B cell (primary cell): Measurements from ENCODE around the gene SYN1. TPM values are rescaled to one million over a fixed set of nuclear protein-coding genes. Genes with fewer than 3 reads are reported as not detected.

Experiments used
- ATAC-seq: fragments of 200-7000 bp; cut with Tn5 transposase; one replicate; pipeline ENCODE4 v1.10.0; 2021; ENCODE audit warnings: low read depth, mild to moderate bottlenecking, moderate number of reproducible peaks, moderate library complexity
- CTCF ChIA-PET: fragments of 350-600 bp; sonication (Branson Sonifier 250); formaldehyde crosslinking; loops from one replicate; lab custom pipeline; 2021; ENCODE audit warnings: antibody characterized with exemption, inconsistent platforms; lab: Charles Lee
- POLR2A ChIA-PET: fragments of 350-600 bp; sonication (Branson Sonifier 250); formaldehyde crosslinking; loops from one replicate; lab custom pipeline; 2021; ENCODE audit warnings: antibody characterized with exemption; lab: Charles Lee
- DNase-seq: peaks from one replicate; pipeline ENCODE4 v3.0.0; 2013
- H2AFZ ChIP-seq: 2 replicates; pipeline ENCODE4 v1.6.1; 2012; ENCODE audit warnings: mild to moderate bottlenecking, low read depth, low read length; ENCODE audit not compliant: insufficient read depth, poor library complexity, severe bottlenecking
- H3K27ac ChIP-seq, 2 donors: 1 replicate in 1 of 2; 2 replicates in 1 of 2; pipeline ENCODE4 v1.5.1; 2012 to 2013; ENCODE audit warnings: low read length in 2 of 2, mild to moderate bottlenecking in 2 of 2, moderate library complexity in 1 of 2
- H3K27me3 ChIP-seq, 4 experiments: fragments of 200-600 bp in 1 of 4; sonication (generic) in 1 of 4; replicated peaks in 1 of 4; 1 replicate in 2 of 4; 2 replicates in 2 of 4; pipeline versions ENCODE4 v1.6.1 to v1.7.0; 2013 to 2016; ENCODE audit warnings: low read length in 3 of 4, mild to moderate bottlenecking in 2 of 4, mixed read lengths in 1 of 4, moderate library complexity in 1 of 4; ENCODE audit not compliant: insufficient read depth in 4 of 4, control insufficient read depth in 3 of 4; ENCODE audit errors: control extremely low read depth in 1 of 4
- H3K36me3 ChIP-seq, 2 experiments: replicated peaks in 1 of 2; 1 replicate in 1 of 2; 2 replicates in 1 of 2; pipeline versions ENCODE4 v1.6.1 to v1.7.1; 2013; ENCODE audit warnings: low read length in 1 of 2; ENCODE audit not compliant: insufficient read depth in 2 of 2, control insufficient read depth in 1 of 2; ENCODE audit errors: control extremely low read depth in 1 of 2, extremely low read depth in 1 of 2
- H3K4me1 ChIP-seq, 2 donors: fragments of 200-600 bp in 1 of 2; sonication (generic) in 1 of 2; 1 replicate in 1 of 2; 2 replicates in 1 of 2; pipeline versions ENCODE4 v1.5.1 to v1.6.1; 2013 to 2017; ENCODE audit warnings: low read length in 2 of 2; ENCODE audit not compliant: control insufficient read depth in 2 of 2, insufficient read depth in 2 of 2
- H3K4me2 ChIP-seq: replicated peaks from 2 replicates; pipeline ENCODE3; 2012; ENCODE audit warnings: mild to moderate bottlenecking, low read depth, low read length; ENCODE audit not compliant: poor library complexity, severe bottlenecking
- H3K4me3 ChIP-seq, 5 experiments: fragments of 200-600 bp in 1 of 5; sonication (generic) in 1 of 5; 1 replicate in 3 of 5; 2 replicates in 2 of 5; pipeline versions ENCODE4 v1.5.1 to v1.7.0; 2011 to 2016; ENCODE audit warnings: low read length in 4 of 5, mild to moderate bottlenecking in 4 of 5, low read depth in 2 of 5, control low read depth in 1 of 5, moderate library complexity in 1 of 5; ENCODE audit not compliant: insufficient read depth in 1 of 5; ENCODE audit errors: control extremely low read depth in 1 of 5, extremely low read depth in 1 of 5
- H3K79me2 ChIP-seq: fragments of 200-600 bp; sonication (generic); one replicate; pipeline ENCODE4 v1.6.0; 2016; ENCODE audit warnings: low read length; ENCODE audit not compliant: control insufficient read depth, insufficient read depth
- H3K9ac ChIP-seq: fragments of 200-600 bp; sonication (generic); 2 replicates; pipeline ENCODE4 v1.6.1; 2017; ENCODE audit warnings: mild to moderate bottlenecking, low read length, moderate library complexity
- H3K9me3 ChIP-seq, 3 donors: one replicate each; pipeline versions ENCODE4 v1.6.1 to v1.7.1; 2013; ENCODE audit warnings: low read length in 2 of 3; ENCODE audit not compliant: control insufficient read depth in 2 of 3, insufficient read depth in 1 of 3; ENCODE audit errors: control extremely low read depth in 1 of 3
- H4K20me1 ChIP-seq: 2 replicates; pipeline ENCODE4 v1.6.0; 2012; ENCODE audit warnings: mild to moderate bottlenecking, low read length; ENCODE audit not compliant: insufficient read depth, control insufficient read depth, poor library complexity, severe bottlenecking
- H3K27ac Mint-ChIP-seq: one replicate; pipeline ENCODE4 v1.8.0; 2021; ENCODE audit warnings: mixed read lengths
- H3K27me3 Mint-ChIP-seq: one replicate; pipeline ENCODE4 v1.8.0; 2021; ENCODE audit warnings: mixed read lengths
- H3K4me1 Mint-ChIP-seq: one replicate; pipeline ENCODE4 v1.8.0; 2021; ENCODE audit warnings: mixed read lengths
- H3K4me3 Mint-ChIP-seq: one replicate; pipeline ENCODE4 v1.8.0; 2021; ENCODE audit warnings: mixed read lengths
- H3K9me3 Mint-ChIP-seq: one replicate; pipeline ENCODE4 v1.8.0; 2022; ENCODE audit warnings: mixed read lengths; ENCODE audit not compliant: insufficient read depth
- EZH2 ChIP-seq: IDR thresholded peaks from 2 replicates; pipeline ENCODE4 v1.6.1; 2012; ENCODE audit warnings: borderline replicate concordance, low read depth, mild to moderate bottlenecking, moderate library complexity, low read length; ENCODE audit not compliant: insufficient read depth, poor library complexity, severe bottlenecking
- WGBS: methylation state at CpG from one replicate; pipeline ENCODE4 v1.1.5; 2013; ENCODE audit warnings: missing lambda C conversion rate; ENCODE audit not compliant: insufficient coverage; 5-methylcytosine and 5-hydroxymethylcytosine counted together
- intact Hi-C: fragments of 100-400 bp; cut with micrococcal nuclease; formaldehyde crosslinking; loops from one replicate; pipeline ENCODE4 v1.10.0; 2022
- polyA plus RNA-seq: library from polyadenylated mRNA; depleted of rRNA; stranded (reverse); fragments of >200 nt; gene quantifications from 2 replicates; pipeline ENCODE4 v1.2.3, GENCODE V29; 2012
- total RNA-seq, 2 donors: library from RNA; stranded (reverse); fragments of 120-200 nt in 1 of 2; gene quantifications; 1 replicate in 1 of 2; 2 replicates in 1 of 2; pipeline versions ENCODE4 v1.2.3 to v1.2.4, GENCODE V29; 2013 to 2022
- TF ChIP-seq, protein P1 (sequence below): fragments of 200-600 bp; IDR thresholded peaks from one replicate; pipeline ENCODE4 v1.8.0; 2022; ENCODE audit warnings: antibody characterized with exemption, mild to moderate bottlenecking

Gene SYN1
- total and polyA plus RNA-seq, 2 donors (not counting 1 experiment from before 2014, with no cell fraction given), result not detected

DNA sequence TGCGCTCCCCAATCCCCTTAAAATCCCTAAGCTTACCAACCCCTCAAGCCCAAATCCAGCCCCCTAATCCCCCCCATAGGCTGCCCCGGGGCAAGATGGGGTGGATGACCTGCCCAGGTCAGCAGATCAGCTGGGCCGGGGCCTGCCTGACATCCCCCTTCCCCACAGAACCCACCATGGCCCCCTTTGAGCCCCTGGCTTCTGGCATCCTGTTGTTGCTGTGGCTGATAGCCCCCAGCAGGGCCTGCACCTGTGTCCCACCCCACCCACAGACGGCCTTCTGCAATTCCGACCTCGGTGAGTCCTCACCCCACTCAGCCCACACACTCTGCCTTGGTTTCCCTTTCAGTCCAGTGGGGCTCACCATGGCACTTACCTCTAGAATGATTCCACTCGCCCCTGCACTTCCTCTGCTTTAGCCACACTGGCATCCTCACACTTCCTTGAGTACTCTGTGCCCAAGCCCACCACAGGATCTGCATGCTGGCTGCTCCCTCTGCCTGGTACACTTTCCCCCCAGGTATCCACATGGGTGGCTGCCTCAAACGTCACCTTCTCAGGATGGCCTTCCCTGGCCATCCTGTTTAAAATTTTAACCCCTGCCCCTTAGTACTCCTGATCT is 36.3 kb downstream of the SYN1 start:
- H3K4me1 Mint-ChIP-seq, result peaks cover 12% of the 10 kb centered on the region
- ChIA-PET POLR2A (interaction anchor here (0.6 to 0.7 kb wide), 2 partner anchors 12 to 348 kb away, joined by 3 read pairs; no protein-coding TSS in a partner anchor), CTCF (no interaction called here)
- H3K27me3 ChIP-seq, result no peaks in the 10 kb centered on the region
- H3K4me3 Mint-ChIP-seq, result no peak overlapping the region
- whole genome bisulfite sequencing, result 32% methylated on average over 6 of the region's 8 CpGs
- no peak for ATAC-seq
- no peak overlapping the region for H3K27ac ChIP-seq
- no peak for TF ChIP-seq EZH2
- TF ChIP-seq, protein P1, sequence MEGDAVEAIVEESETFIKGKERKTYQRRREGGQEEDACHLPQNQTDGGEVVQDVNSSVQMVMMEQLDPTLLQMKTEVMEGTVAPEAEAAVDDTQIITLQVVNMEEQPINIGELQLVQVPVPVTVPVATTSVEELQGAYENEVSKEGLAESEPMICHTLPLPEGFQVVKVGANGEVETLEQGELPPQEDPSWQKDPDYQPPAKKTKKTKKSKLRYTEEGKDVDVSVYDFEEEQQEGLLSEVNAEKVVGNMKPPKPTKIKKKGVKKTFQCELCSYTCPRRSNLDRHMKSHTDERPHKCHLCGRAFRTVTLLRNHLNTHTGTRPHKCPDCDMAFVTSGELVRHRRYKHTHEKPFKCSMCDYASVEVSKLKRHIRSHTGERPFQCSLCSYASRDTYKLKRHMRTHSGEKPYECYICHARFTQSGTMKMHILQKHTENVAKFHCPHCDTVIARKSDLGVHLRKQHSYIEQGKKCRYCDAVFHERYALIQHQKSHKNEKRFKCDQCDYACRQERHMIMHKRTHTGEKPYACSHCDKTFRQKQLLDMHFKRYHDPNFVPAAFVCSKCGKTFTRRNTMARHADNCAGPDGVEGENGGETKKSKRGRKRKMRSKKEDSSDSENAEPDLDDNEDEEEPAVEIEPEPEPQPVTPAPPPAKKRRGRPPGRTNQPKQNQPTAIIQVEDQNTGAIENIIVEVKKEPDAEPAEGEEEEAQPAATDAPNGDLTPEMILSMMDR, result no peak
- no peaks in the 10 kb centered on the region for H3K79me2 ChIP-seq
- intact Hi-C loops, result no loop called here
- no peak for DNase-seq
- H3K4me1 ChIP-seq, result peaks cover 5 to 13% of the 10 kb centered on the region in 2 donors
- peaks cover under 1% of the 10 kb centered on the region for H3K27me3 Mint-ChIP-seq
- H3K9ac ChIP-seq, result no peak overlapping the region
- no peaks in the 10 kb centered on the region for H4K20me1 ChIP-seq
- H3K36me3 ChIP-seq, result no peaks in the 10 kb centered on the region
- no peak overlapping the region for H3K4me2 ChIP-seq
- no peak overlapping the region for H3K4me3 ChIP-seq
- no peaks in the 10 kb centered on the region for H3K9me3 ChIP-seq
- H2AFZ ChIP-seq, result no peak overlapping the region
- peak overlapping the region; percentile 16 for H3K27ac Mint-ChIP-seq
- H3K9me3 Mint-ChIP-seq, result no peaks in the 10 kb centered on the region
